GM18858 (cell line): ENCODE measurements around the gene IFRD2.

Experiments
- ATAC-seq: cut with Tn5 transposase; IDR thresholded peaks from one replicate; pipeline ENCODE4 v1.9.1; 2021; ENCODE audit not compliant: unreplicated experiment

IFRD2 gene, protein sequence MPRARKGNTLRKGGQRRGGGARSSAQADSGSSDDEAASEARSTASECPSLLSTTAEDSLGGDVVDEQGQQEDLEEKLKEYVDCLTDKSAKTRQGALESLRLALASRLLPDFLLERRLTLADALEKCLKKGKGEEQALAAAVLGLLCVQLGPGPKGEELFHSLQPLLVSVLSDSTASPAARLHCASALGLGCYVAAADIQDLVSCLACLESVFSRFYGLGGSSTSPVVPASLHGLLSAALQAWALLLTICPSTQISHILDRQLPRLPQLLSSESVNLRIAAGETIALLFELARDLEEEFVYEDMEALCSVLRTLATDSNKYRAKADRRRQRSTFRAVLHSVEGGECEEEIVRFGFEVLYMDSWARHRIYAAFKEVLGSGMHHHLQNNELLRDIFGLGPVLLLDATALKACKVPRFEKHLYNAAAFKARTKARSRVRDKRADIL

GRCh38 chr3:50292159-50293078, at the start of gene IFRD2:
Gene IFRD2 (minus strand): TSS chr3:50292429. CDS start chr3:50292274, 155 bp downstream.
- peak; percentile 87 for ATAC-seq

- ATAC-seq = no peak
Observed at GRCh38 chr3:50341537-50341936, 49.3 kb upstream of the IFRD2 start.

GRCh38 chr3:50340448-50341329, 48.5 kb upstream of the IFRD2 start, which contains the start of gene RASSF1:
Gene RASSF1 (minus strand): TSS chr3:50340836. CDS start chr3:50340805, 31 bp downstream.
- ATAC-seq = no peak

DNA sequence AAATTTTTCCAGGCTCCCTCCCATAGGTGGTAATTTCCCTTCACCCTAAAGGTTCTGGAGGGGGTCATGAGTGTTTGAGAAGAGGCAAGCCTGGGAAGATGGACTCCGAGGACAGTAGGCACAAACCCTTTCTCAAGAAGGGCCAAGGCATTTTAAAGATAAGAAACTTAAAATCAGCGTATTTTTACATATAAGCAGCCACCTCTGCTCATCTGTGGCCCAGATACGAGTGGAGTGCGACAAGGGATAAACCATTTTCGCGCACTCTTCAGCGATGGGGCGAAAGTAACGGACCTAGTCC, 47.9 kb upstream of the IFRD2 start:
- ATAC-seq = no peak

DNA sequence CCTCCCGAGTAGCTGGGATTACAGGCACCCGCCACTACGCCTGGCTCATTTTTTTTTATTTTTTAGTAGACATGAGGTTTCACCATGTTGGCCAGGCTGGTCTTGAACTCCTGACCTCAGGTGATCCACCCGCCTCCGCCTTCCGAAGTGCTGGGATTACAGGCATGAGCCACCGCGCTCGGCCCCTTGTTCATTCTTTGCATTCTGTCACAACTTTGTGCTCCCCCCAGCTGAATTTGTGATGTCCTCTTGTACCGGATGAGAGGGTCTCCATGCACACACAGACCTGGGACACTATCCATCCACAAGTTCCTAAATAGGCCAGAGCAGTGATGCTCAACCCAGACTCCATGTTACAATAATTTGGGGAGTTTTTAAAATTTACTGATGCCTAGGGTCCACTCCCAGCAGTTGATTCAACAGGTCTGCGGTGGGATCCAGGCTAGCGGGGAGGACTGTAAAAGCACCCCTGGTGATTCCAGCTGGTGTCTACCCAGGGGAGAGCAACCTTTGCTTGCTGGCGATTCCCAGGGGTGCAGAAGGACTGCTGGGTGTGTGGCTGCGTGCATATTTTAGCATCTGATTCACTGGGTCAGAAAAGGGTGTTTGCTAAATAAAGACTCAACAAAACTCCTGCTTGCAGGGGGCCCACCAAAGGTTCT, 47.4 kb upstream of the IFRD2 start:
- ATAC-seq = no peak

DNA sequence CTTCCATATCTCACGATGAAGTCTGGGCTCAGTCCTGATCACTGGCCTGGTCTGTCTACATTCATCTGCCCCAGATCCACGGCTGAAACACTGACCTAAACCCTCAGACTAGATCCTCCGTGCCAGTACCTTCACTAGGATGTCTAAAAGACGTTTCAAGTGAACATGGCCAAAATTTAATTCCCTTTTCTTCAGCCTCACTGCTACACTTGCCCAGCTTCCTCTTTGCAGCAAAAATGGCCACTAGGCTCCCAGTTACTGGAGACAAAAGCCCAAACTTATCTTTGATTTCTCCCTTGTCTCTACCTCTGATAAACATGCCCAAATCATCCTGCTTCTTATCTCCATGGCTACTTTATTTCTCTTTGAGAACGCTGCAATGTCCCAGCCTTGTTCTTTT, 46.7 kb upstream of the IFRD2 start:
- ATAC-seq = no peak

- peak; percentile 48 for ATAC-seq
Observed at GRCh38 chr3:50337175-50337861, 45.1 kb upstream of the IFRD2 start.

GRCh38 chr3:50336452-50337174, 44.4 kb upstream of the IFRD2 start:
- ATAC-seq = peak; percentile 16

DNA sequence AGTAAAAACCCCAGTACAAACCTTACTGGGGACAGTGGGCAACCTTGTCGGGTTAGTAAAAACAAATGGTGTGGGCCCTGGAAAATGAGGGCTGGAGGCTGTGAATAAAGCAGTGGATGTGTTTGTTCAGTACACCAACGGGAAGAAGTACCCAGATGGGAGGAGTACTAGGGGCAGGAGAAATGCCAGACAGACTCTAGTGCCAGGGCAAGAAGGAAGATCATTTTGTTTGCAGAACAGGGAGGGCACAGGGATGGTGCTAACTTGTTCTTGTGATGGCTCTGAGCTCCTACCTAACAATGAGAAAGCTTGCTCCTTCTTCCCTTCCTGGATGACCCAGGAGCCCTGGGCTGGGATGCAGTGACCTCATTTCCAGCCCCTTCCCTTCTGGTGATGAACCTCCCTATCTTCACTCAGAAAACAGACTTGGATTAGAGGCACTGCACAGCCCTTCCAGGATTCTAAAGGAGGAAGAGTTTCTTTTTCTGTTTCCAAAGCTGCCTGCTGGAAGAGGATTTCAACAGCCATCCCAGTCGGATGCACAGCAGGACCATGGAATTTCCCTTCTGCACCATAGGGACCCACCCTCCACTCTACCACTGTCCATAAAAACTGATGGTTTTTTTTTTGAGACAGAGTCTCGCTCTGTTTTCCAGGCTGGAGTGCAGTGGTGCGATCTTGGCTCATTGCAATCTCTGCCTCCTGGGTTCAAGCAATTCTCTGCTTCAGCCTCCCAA, 42.3 kb upstream of the IFRD2 start:
- no peak for ATAC-seq

- ATAC-seq = no peak
Observed at GRCh38 chr3:50333744-50334328, 41.6 kb upstream of the IFRD2 start.

- no peak for ATAC-seq
Observed at GRCh38 chr3:50331364-50331907, 39.2 kb upstream of the IFRD2 start.

DNA sequence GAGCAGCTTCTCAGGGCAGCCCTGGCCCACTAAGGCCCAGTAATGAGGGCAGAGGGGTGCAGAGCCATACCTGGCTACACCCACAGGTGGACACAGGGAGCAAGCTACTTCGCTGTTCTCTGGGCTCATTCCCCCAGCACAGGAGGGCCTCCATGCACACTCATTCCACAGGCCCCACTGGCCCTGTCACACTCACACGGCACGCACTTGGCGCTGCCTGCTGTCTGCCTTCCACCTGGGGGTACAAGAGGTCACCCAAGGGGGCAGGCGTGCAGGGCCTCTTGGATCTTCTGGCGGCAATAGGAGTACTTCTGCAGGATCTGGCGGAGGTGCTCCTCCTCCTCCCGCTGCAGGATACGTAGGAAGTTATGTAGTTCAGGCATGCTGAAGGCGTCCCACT, 38.1 kb upstream of the IFRD2 start:
- ATAC-seq = no peak

DNA sequence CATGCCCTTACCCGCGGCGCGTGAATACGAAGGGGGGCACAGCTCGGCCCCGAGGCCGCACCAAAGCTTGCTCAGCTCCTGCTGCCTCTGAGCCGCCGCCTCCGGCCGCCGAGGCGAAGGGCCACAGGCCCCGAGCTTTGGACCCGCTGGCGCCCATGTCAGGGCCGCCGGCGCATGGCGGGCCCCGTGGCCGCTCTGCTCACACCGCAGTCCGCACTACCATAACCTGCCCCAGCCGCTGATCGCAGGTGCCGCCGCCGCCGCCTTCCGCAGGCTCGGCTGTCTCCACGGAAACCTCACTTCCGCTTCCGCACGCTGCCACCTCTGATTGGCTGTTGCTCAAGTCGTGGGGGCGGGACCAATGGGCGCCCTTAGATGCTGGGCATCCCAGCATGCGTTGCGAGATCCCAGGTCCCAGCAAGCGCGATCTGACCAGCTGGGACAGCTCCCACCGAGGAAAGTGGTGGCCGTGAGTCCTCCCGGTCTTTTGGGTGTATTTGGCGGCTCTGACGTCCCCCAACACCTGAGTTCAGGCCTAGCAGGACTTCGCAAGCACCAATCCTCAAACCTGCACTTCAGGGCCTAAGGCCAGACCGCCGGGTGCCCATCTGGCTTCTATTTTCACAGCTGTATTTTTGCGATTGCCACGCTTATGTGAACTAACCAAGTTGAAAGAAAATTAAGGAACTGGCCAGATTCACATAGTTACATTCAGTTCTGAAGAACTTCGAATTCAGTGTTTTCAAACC, 35.9 kb upstream of the IFRD2 start, which contains the start of gene TUSC2:
TUSC2 (minus strand) TSS at position 281 of the 749 bp plus-strand sequence; CDS start at position 157, 124 bp downstream.
- ATAC-seq = peak; percentile 52

DNA sequence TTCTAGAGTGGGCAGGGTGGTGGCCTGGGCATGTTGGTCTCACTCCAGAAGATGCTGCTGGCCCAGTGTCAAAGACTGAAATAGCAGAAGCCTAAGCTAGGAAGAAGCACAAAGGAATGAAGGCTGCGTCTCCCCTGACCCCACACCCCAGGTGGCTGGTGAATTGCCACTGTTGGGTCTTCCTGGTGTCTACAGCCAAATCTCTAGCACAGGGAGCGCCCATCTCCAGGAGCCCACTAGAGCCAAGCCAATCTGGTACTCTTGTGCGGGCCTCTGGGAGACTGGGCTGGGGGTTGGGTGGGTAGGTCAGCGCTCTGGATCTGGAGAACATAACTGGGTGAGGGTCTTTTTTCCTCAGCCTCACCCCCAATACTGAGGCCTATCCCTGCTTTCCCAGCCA, 34.9 kb upstream of the IFRD2 start:
- no peak for ATAC-seq

DNA sequence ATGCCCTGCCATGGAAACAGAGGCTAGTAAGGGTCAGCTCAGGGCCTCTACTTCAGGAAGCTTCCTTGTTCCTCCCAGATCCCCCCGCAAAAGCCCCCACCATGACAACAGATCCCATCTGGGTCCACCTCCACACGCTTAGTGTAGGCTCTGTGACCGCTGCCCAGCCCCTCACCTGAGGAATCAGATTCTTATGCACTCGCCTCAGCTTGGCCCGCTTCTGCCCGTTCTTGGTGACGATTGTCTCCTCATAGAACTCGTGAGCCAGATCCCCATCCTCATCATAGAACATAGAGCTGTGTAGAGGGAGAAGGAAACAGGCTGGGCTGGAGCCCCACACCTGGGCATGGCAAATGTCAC, 33.9 kb upstream of the IFRD2 start:
- no peak for ATAC-seq

- no peak for ATAC-seq
Observed at GRCh38 chr3:50325497-50326181, 33.4 kb upstream of the IFRD2 start.

DNA sequence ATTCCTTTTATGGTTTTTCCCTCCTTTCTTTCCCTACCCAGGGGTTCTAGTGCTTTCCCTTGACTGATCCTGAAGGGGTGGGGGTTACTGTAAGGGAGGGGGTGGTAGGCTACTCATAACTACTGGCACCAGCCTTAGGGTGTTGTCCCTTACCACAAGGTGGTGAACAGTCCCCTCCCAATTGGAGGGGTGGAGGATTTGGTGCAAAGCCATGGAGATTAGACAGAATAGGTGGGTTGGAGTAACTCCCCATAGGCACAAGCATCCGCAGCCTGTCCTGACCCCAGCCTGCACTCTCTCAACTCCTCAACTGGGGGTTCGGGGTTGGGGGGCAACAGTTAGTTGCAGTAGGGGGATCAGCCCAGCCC, 32.9 kb upstream of the IFRD2 start:
- no peak for ATAC-seq
